GM12875 (cell line): ENCODE results near the gene CHTF8.
A peak's percentile ranks its signal among the peaks of the same experiment; 100 is the strongest.
"Not testable (repeated sequence)": the region's sequence is repeated elsewhere in the genome, so short reads cannot be mapped to it uniquely, and the experiment has no call there.

ENCODE experiments used
- H3K4me3 ChIP-seq: one replicate; pipeline ENCODE4 v1.5.1; 2011; ENCODE audit warnings: low read depth, low read length, control low read depth
- CTCF ChIP-seq: IDR thresholded peaks from 2 replicates; pipeline ENCODE4 v1.5.1; 2011; ENCODE audit warnings: low read depth, mild to moderate bottlenecking, control low read depth, inconsistent platforms, low read length, moderate library complexity, borderline replicate concordance; ENCODE audit not compliant: insufficient read depth

Gene CHTF8

GRCh38 chr16:69133373-69133954 lies 1.1 kb upstream of the CHTF8 start:
- TF ChIP-seq CTCF, result no peak
- H3K4me3 ChIP-seq, result peak overlapping the region; percentile 90

GRCh38 chr16:69131839-69132423 lies 457 bp downstream of the CHTF8 start:
- peak overlapping the region; percentile 90 for H3K4me3 ChIP-seq
- TF ChIP-seq CTCF, result no peak

- peak overlapping the region; percentile 90 for H3K4me3 ChIP-seq
- no peak for TF ChIP-seq CTCF
Measured at GRCh38 chr16:69131167-69131838, 1.1 kb downstream of the CHTF8 start.

GRCh38 chr16:69130461-69130860 lies 1.9 kb downstream of the CHTF8 start:
- H3K4me3 ChIP-seq, result no peak overlapping the region
- no peak for TF ChIP-seq CTCF

GRCh38 chr16:69127966-69128510 lies 4.3 kb downstream of the CHTF8 start:
- no peak overlapping the region for H3K4me3 ChIP-seq
- TF ChIP-seq CTCF, result no peak

GRCh38 chr16:69126801-69127200 lies 5.6 kb downstream of the CHTF8 start:
- H3K4me3 ChIP-seq, result not testable (repeated sequence)

- H3K4me3 ChIP-seq, result no peak overlapping the region
- TF ChIP-seq CTCF, result no peak
Measured at GRCh38 chr16:69126221-69126620, 6.2 kb downstream of the CHTF8 start.

- not testable (repeated sequence) for H3K4me3 ChIP-seq
Measured at GRCh38 chr16:69124961-69125360, 7.4 kb downstream of the CHTF8 start.

- not testable (repeated sequence) for H3K4me3 ChIP-seq
Measured at GRCh38 chr16:69124406-69124805, 8.0 kb downstream of the CHTF8 start.
